ENCODE measurements around the gene PPP2R5C. TPM values are rescaled to one million over a fixed set of nuclear protein-coding genes. Genes with fewer than 3 reads are reported as not detected.
A peak's percentile ranks its signal among the peaks of the same experiment; 100 is the strongest.

PPP2R5C gene
- total and polyA plus RNA-seq, 2 of the 4 experiments (the other 2 are of a cell fraction) = 65.9 to 78.7 TPM

DNA sequence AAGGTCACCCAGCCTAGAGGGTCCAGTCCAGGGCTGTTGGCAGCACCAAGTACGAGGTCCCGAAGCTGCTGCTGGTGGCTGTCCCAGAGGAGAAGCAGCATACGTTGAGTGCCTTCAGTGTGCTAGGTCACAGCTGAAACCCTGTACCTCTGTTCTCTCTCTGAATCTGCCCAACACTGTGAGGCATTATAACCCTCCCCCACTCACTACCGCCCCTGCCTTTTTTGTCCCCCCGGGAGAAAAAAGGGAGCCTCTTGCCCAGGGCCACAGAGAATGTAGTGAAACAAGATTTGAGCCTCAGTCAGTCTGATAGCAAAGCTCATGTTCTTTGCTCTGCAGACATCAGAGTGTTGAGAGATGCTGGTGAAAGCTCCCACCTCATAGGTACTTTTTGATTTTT, 53.4 kb downstream of the PPP2R5C start:
- H2BK120ac ChIP-seq (ENCODE audit: low read depth, low read length) = no peak overlapping the region
- H3K27me3 ChIP-seq (ENCODE audit: control insufficient read depth, insufficient read depth, low read length) = no peaks in the 10 kb centered on the region
- no peak overlapping the region for H3K14ac ChIP-seq (replicated peaks; ENCODE audit: low read depth, low read length)
- H2BK15ac ChIP-seq (ENCODE audit: low read depth, low read length) = no peak overlapping the region
- BruUV-seq (replicated peaks) = no TSS peak
- H2AK5ac ChIP-seq (ENCODE audit: low read depth, low read length) = no peak overlapping the region
- H2AFZ ChIP-seq (replicated peaks; ENCODE audit: low read length, poor library complexity) = no peak overlapping the region
- H2BK20ac ChIP-seq (ENCODE audit: low read depth, low read length) = no peak overlapping the region
- H4K5ac ChIP-seq (ENCODE audit: low read depth, low read length) = no peak overlapping the region
- H3K36me3 ChIP-seq (ENCODE audit: control insufficient read depth, insufficient read depth, low read length) = peaks cover 6% of the 10 kb centered on the region; the same call in 1 of the 2 replicates
- CTCF ChIA-PET = no interaction called here
- TF ChIP-seq MAZ (IDR thresholded peaks at IDR 0.05; ENCODE audit: borderline replicate concordance, low read depth, low read length) (no peak), RFX5 (IDR thresholded peaks at IDR 0.05; ENCODE audit: low read depth, low read length) (no peak), FOS (IDR thresholded peaks at IDR 0.05; ENCODE audit: low read depth, low read length) (no peak), RAD21 (IDR thresholded peaks at IDR 0.05; ENCODE audit: low read length) (no peak), BHLHE40 (IDR thresholded peaks at IDR 0.05; ENCODE audit: low read depth, low read length) (no peak), SMC3 (IDR thresholded peaks at IDR 0.05; ENCODE audit: low read depth, low read length) (no peak), MAFK (IDR thresholded peaks at IDR 0.05; ENCODE audit: low read depth, low read length) (no peak), MXI1 (IDR thresholded peaks at IDR 0.05; ENCODE audit: borderline replicate concordance, low read depth, low read length) (no peak), RCOR1 (IDR thresholded peaks at IDR 0.05; ENCODE audit: insufficient replicate concordance, low read length) (no peak), CHD1 (IDR thresholded peaks at IDR 0.05; ENCODE audit: low read depth, low read length) (no peak), CEBPB (IDR thresholded peaks at IDR 0.05; ENCODE audit: low read depth, low read length) (no peak), NFE2L2 (IDR thresholded peaks at IDR 0.05; ENCODE audit: low read depth, low read length) (no peak), POLR2A (IDR thresholded peaks at IDR 0.05; ENCODE audit: low read depth, low read length) (no peak)
- TF ChIP-seq, protein P1, sequence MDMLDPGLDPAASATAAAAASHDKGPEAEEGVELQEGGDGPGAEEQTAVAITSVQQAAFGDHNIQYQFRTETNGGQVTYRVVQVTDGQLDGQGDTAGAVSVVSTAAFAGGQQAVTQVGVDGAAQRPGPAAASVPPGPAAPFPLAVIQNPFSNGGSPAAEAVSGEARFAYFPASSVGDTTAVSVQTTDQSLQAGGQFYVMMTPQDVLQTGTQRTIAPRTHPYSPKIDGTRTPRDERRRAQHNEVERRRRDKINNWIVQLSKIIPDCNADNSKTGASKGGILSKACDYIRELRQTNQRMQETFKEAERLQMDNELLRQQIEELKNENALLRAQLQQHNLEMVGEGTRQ (IDR thresholded peaks at IDR 0.05; ENCODE audit: low read depth, low read length) = no peak
- TF ChIP-seq, protein P2, sequence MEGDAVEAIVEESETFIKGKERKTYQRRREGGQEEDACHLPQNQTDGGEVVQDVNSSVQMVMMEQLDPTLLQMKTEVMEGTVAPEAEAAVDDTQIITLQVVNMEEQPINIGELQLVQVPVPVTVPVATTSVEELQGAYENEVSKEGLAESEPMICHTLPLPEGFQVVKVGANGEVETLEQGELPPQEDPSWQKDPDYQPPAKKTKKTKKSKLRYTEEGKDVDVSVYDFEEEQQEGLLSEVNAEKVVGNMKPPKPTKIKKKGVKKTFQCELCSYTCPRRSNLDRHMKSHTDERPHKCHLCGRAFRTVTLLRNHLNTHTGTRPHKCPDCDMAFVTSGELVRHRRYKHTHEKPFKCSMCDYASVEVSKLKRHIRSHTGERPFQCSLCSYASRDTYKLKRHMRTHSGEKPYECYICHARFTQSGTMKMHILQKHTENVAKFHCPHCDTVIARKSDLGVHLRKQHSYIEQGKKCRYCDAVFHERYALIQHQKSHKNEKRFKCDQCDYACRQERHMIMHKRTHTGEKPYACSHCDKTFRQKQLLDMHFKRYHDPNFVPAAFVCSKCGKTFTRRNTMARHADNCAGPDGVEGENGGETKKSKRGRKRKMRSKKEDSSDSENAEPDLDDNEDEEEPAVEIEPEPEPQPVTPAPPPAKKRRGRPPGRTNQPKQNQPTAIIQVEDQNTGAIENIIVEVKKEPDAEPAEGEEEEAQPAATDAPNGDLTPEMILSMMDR (conservative IDR thresholded peaks at IDR 0.05; ENCODE audit: low read depth, low read length) = no peak
- TF ChIP-seq, protein P3, sequence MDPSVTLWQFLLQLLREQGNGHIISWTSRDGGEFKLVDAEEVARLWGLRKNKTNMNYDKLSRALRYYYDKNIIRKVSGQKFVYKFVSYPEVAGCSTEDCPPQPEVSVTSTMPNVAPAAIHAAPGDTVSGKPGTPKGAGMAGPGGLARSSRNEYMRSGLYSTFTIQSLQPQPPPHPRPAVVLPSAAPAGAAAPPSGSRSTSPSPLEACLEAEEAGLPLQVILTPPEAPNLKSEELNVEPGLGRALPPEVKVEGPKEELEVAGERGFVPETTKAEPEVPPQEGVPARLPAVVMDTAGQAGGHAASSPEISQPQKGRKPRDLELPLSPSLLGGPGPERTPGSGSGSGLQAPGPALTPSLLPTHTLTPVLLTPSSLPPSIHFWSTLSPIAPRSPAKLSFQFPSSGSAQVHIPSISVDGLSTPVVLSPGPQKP (IDR thresholded peaks at IDR 0.05; ENCODE audit: borderline replicate concordance, low read depth, low read length) = no peak
- no peak overlapping the region for H3K9ac ChIP-seq (ENCODE audit: low read depth, low read length)
- H3K56ac ChIP-seq (ENCODE audit: extremely low read depth, insufficient read depth, low read length) = no peak overlapping the region
- H3K4ac ChIP-seq (ENCODE audit: low read depth, low read length) = no peak overlapping the region
- peaks cover 24% of the 10 kb centered on the region for H3K9me1 ChIP-seq (ENCODE audit: insufficient read depth, low read length)
- DNase-seq (no peak), ATAC-seq (ENCODE audit: low read depth) (no peak)
- peaks cover 16 to 75% of the 10 kb centered on the region in 2 experiments; a peak in 3 of 4 replicates for H3K79me1 ChIP-seq (ENCODE audit: low read depth in 1 of 2, low read length in 2 of 2)
- no peak overlapping the region for H3K18ac ChIP-seq (ENCODE audit: low read depth, low read length)
- in situ Hi-C loops (cut with MboI; ENCODE audit: low sequenced_read_pairs) (no loop called here), intact Hi-C loops (cut with micrococcal nuclease) (no loop called here), dilution Hi-C loops (cut with HindIII; ENCODE audit: low sequenced_read_pairs, unreplicated experiment) (no loop called here)
- no peaks in the 10 kb centered on the region for H3K9me3 ChIP-seq (ENCODE audit: control insufficient read depth, insufficient read depth, low read length)
- peaks cover 66% of the 10 kb centered on the region for H4K20me1 ChIP-seq (ENCODE audit: insufficient read depth, low read length)
- no peak overlapping the region for H4K8ac ChIP-seq (ENCODE audit: low read depth in 2 of 2, low read length in 2 of 2)
- POLR2A ChIA-PET (ENCODE audit: unreplicated experiment) = interaction anchor here (0.6 kb wide), 1 partner anchor 24 kb away, joined by 4 read pairs; no protein-coding TSS in a partner anchor
- 0 out of 2 replicates have a peak overlapping the region, but pooled peaks have one; percentile 32 for H3K23ac ChIP-seq (ENCODE audit: low read depth, low read length)
- H3K27ac ChIP-seq (ENCODE audit: insufficient read depth, low read length) = no peak overlapping the region
- H3K4me1 ChIP-seq (ENCODE audit: control insufficient read depth, insufficient read depth, low read length) = peaks cover 11% of the 10 kb centered on the region
- H2AK9ac ChIP-seq (replicated peaks; ENCODE audit: low read depth, low read length, poor library complexity) = peak overlapping the region; percentile 44
- H3K4me3 ChIP-seq (ENCODE audit: insufficient read depth, low read depth, low read length) = no peak overlapping the region
- WGBS, 2 experiments (ENCODE audit: extremely low coverage in 2 of 2, insufficient read length in 1 of 2) = 94% methylated on average over 3 of the region's 5 CpGs; no CpG with 5 or more reads in 1 of the 2 experiments
- H4K91ac ChIP-seq (ENCODE audit: insufficient read depth, low read depth, low read length) = no peak overlapping the region
- no peak overlapping the region for H3K4me2 ChIP-seq (ENCODE audit: low read depth, low read length)
- no peak overlapping the region for H2BK5ac ChIP-seq (ENCODE audit: low read depth, low read length, poor library complexity, severe bottlenecking)
